A549 (cell line): ENCODE results near the gene ELF5. TPM values are rescaled to one million over a fixed set of nuclear protein-coding genes. Genes with fewer than 3 reads are reported as not detected.
A peak's percentile ranks its signal among the peaks of the same experiment; 100 is the strongest.

Source experiments
- ATAC-seq, 2 experiments: fragments of 200-7000 bp in 1 of 2; fragments of >200 bp in 1 of 2; cut with Nextera tagmentation in 1 of 2; cut with Tn5 transposase in 1 of 2; 3 replicates each; pipeline versions ENCODE4 v1.8.0 to v1.9.1; 2018 to 2020; ENCODE audit warnings: mild to moderate bottlenecking in 1 of 2, moderate library complexity in 1 of 2
- CTCF ChIA-PET: fragments of 300-600 bp; sonication (Branson Sonifier 250); formaldehyde crosslinking; extraction: SDS; loops from one replicate; lab custom pipeline; 2021; ENCODE audit warnings: antibody characterized with exemption, inconsistent platforms; lab: Yijun Ruan, JAX
- POLR2A ChIA-PET: fragments of 350-600 bp; formaldehyde crosslinking; extraction: SDS; loops from one replicate; lab custom pipeline; 2021; ENCODE audit warnings: antibody characterized with exemption, inconsistent platforms; lab: Yijun Ruan, JAX
- DNase-seq, 2 experiments: peaks; one replicate each; pipeline versions ENCODE4 v3.0.0 to v3.0.0-alpha.2; 2011 to 2016; ENCODE audit warnings: low read depth in 1 of 2, low spot score in 1 of 2
- FAIRE-seq: peaks from 2 replicates; lab custom pipeline; 2011; peaks lifted over from hg19 to GRCh38; lab: Jason Lieb, UNC
- H3K27ac ChIP-seq, 2 experiments: fragments of >200 bp; sonication (Bioruptor Twin); formaldehyde crosslinking; 3 replicates each; pipeline ENCODE4 v1.5.1; 2016 to 2017
- H3K4me1 ChIP-seq: fragments of >200 bp; sonication (Bioruptor Twin); formaldehyde crosslinking; 3 replicates; pipeline ENCODE4 v1.6.1; 2016
- H3K4me2 ChIP-seq: fragments of >200 bp; sonication (Bioruptor Twin); formaldehyde crosslinking; 3 replicates; pipeline ENCODE4 v1.6.1; 2016
- H3K4me3 ChIP-seq: fragments of >200 bp; sonication (Bioruptor Twin); formaldehyde crosslinking; 3 replicates; pipeline ENCODE4 v1.5.1; 2016
- H3K9me3 ChIP-seq: fragments of >200 bp; sonication (Bioruptor Twin); formaldehyde crosslinking; 3 replicates; pipeline ENCODE4 v1.6.1; 2016
- CBX2 ChIP-seq: fragments of 200-600 bp; sonication (generic); IDR thresholded peaks from 2 replicates; pipeline ENCODE4 v1.6.1; 2016; ENCODE audit warnings: low read depth, mild to moderate bottlenecking, borderline replicate concordance
- CBX8 ChIP-seq: fragments of 200-600 bp; sonication (generic); IDR thresholded peaks from 2 replicates; pipeline ENCODE4 v1.6.1; 2016
- CEBPB ChIP-seq, 2 experiments: fragments of >200 bp in 1 of 2; sonication (Bioruptor Twin) in 1 of 2; formaldehyde crosslinking in 1 of 2; IDR thresholded peaks; 2 replicates each; pipeline ENCODE4 v1.6.1; 2012 to 2016
- EP300 ChIP-seq, 2 experiments: fragments of >200 bp; sonication (Bioruptor Twin); formaldehyde crosslinking; IDR thresholded peaks; 2 replicates in 1 of 2; 3 replicates in 1 of 2; pipeline ENCODE4 v1.6.1; 2016 to 2017
- FOSL2 ChIP-seq, 2 experiments: fragments of 450-650 bp in 1 of 2; fragments of >200 bp in 1 of 2; sonication (Bioruptor Twin) in 1 of 2; formaldehyde crosslinking; IDR thresholded peaks; 2 replicates each; pipeline versions ENCODE4 v1.5.0 to v1.6.1; 2016 to 2020; ENCODE audit warnings: mild to moderate bottlenecking in 1 of 2, moderate library complexity in 1 of 2
- FOXS1 ChIP-seq: fragments of 250-450 bp; sonication (Bioruptor Pico); IDR thresholded peaks from 2 replicates; pipeline ENCODE4 v1.5.0; 2020; ENCODE audit warnings: mild to moderate bottlenecking, moderate library complexity
- HMGXB4 ChIP-seq: fragments of 250-450 bp; sonication (Bioruptor Pico); IDR thresholded peaks from 2 replicates; pipeline ENCODE4 v1.5.0; 2021; ENCODE audit warnings: mild to moderate bottlenecking, moderate library complexity, borderline replicate concordance
- HOXA7 ChIP-seq: fragments of 250-450 bp; sonication (Bioruptor Pico); IDR thresholded peaks from 2 replicates; pipeline ENCODE4 v1.5.0; 2020; ENCODE audit warnings: mild to moderate bottlenecking, moderate library complexity
- HOXB13 ChIP-seq: fragments of 250-450 bp; sonication (Bioruptor Pico); IDR thresholded peaks from 2 replicates; pipeline ENCODE4 v1.5.0; 2020; ENCODE audit warnings: low read depth, mild to moderate bottlenecking, moderate library complexity
- MAFK ChIP-seq: fragments of 450-650 bp; IDR thresholded peaks from 2 replicates; pipeline ENCODE4 v1.6.1; 2014; ENCODE audit not compliant: partially characterized antibody
- MAX ChIP-seq: IDR thresholded peaks from 2 replicates; pipeline ENCODE4 v1.6.1; 2012
- NPAS2 ChIP-seq: fragments of 250-450 bp; sonication (Bioruptor Pico); IDR thresholded peaks from 2 replicates; pipeline ENCODE4 v1.8.0; 2022; ENCODE audit warnings: mild to moderate bottlenecking, moderate library complexity, borderline replicate concordance
- NR3C1 ChIP-seq: fragments of >200 bp; sonication (Bioruptor Twin); formaldehyde crosslinking; IDR thresholded peaks from 3 replicates; pipeline ENCODE4 v1.6.1; 2017
- PBX3 ChIP-seq: IDR thresholded peaks from 2 replicates; pipeline ENCODE4 v1.6.1; 2012
- PHF8 ChIP-seq: fragments of 200-600 bp; sonication (generic); IDR thresholded peaks from 2 replicates; pipeline ENCODE4 v1.6.1; 2016; ENCODE audit warnings: low read depth, mild to moderate bottlenecking, antibody characterized with exemption, moderate library complexity, borderline replicate concordance
- RAD21 ChIP-seq, 2 experiments: fragments of >200 bp in 1 of 2; sonication (Bioruptor Twin) in 1 of 2; formaldehyde crosslinking in 1 of 2; IDR thresholded peaks in 1 of 2; conservative IDR thresholded peaks in 1 of 2; 2 replicates in 1 of 2; 3 replicates in 1 of 2; pipeline ENCODE4 v1.6.1; 2012 to 2018; ENCODE audit warnings: inconsistent platforms in 1 of 2
- RCOR1 ChIP-seq: fragments of 150-350 bp; IDR thresholded peaks from 2 replicates; pipeline ENCODE4 v1.6.1; 2014; ENCODE audit warnings: antibody characterized with exemption, low read length, low read depth
- RFX5 ChIP-seq: fragments of 450-650 bp; IDR thresholded peaks from 2 replicates; pipeline ENCODE4 v1.7.1; 2014; ENCODE audit warnings: antibody characterized with exemption, mild to moderate bottlenecking, moderate library complexity
- SMC3 ChIP-seq: fragments of >200 bp; sonication (Bioruptor Twin); formaldehyde crosslinking; IDR thresholded peaks from 3 replicates; pipeline ENCODE4 v1.6.1; 2018; ENCODE audit warnings: inconsistent platforms
- TFCP2L1 ChIP-seq: fragments of 250-450 bp; sonication (Bioruptor Pico); IDR thresholded peaks from 2 replicates; pipeline ENCODE4 v1.5.0; 2021; ENCODE audit warnings: mild to moderate bottlenecking
- TP53 ChIP-seq: fragments of 250-450 bp; sonication (Bioruptor Pico); IDR thresholded peaks from 2 replicates; pipeline ENCODE4 v1.5.0; 2021; ENCODE audit warnings: mild to moderate bottlenecking, moderate library complexity
- USF2 ChIP-seq: fragments of 450-650 bp; IDR thresholded peaks from 2 replicates; pipeline ENCODE4 v1.6.1; 2014; ENCODE audit warnings: antibody characterized with exemption
- ZFP36 ChIP-seq: fragments of 450-650 bp; IDR thresholded peaks from 2 replicates; pipeline ENCODE4 v1.6.1; 2014; ENCODE audit warnings: borderline replicate concordance; ENCODE audit not compliant: partially characterized antibody
- ZSCAN20 ChIP-seq: fragments of 250-450 bp; sonication (Bioruptor Pico); IDR thresholded peaks from 2 replicates; pipeline ENCODE4 v1.8.0; 2022; ENCODE audit warnings: mild to moderate bottlenecking, moderate library complexity
- WGBS: methylation state at CpG from one replicate; pipeline ENCODE4 v1.1.6; 2017; ENCODE audit errors: missing lambda C conversion rate; 5-methylcytosine and 5-hydroxymethylcytosine counted together
- polyA plus RNA-seq, 4 experiments: library from polyadenylated mRNA; depleted of rRNA in 3 of 4; stranded (reverse); fragments of >200 nt; fragmentation: RNase III in 1 of 4; extraction: RNeasy Plus Mini Kit Qiagen cat#74134 plus additional on column Dnase treatment in 1 of 4; gene quantifications; 2 replicates in 3 of 4; 3 replicates in 1 of 4; pipeline ENCODE4 v1.2.3, GENCODE V29; 2011 to 2017

Gene ELF5
- polyA plus RNA-seq, 2 of the 4 experiments (the other 2 are of a cell fraction) = 0.04 TPM; not detected in 1

GRCh38 chr11:34501949-34502348 lies 11.6 kb downstream of the ELF5 start:
- no peak overlapping the region for H3K4me3 ChIP-seq
- FAIRE-seq = no peak
- CTCF ChIA-PET = interaction anchor here (0.6 to 10.0 kb wide), 4 partner anchors 8 to 390 kb away, joined by 3 to 89 read pairs (median 36); partner anchors contain the start of gene ELF5
- peak overlapping the region; percentile 64 to 80 for H3K27ac ChIP-seq
- H3K9me3 ChIP-seq = no peaks in the 10 kb centered on the region
- POLR2A ChIA-PET = no interaction called here
- WGBS = 66% methylated on average over 2 of the region's 2 CpGs
- TF ChIP-seq HOXA7 (CRISPR knock-in tag) (no peak), USF2 (0 out of 2 replicates have a peak, but pooled peaks have one; percentile 27)
- TF ChIP-seq, all 56 proteins: peak for 1
- Histone ChIP-seq H3K4me2 (peak overlapping the region; percentile 33), H3K4me1 (peaks cover 19% of the 10 kb centered on the region)
- DNase-seq (no peak), ATAC-seq (no peak; a peak in 1 of 6 replicates)

GRCh38 chr11:34501500-34501899 lies 12.1 kb downstream of the ELF5 start:
- DNase-seq = peak in 1 of 2 experiments; percentile 46
- no peak overlapping the region for H3K4me3 ChIP-seq
- H3K4me1 ChIP-seq = peaks cover 19% of the 10 kb centered on the region

GRCh38 chr11:34499719-34500500 lies 13.7 kb downstream of the ELF5 start:
- CTCF ChIA-PET = interaction anchor here (1.1 to 10.0 kb wide), 6 partner anchors 6 to 391 kb away, joined by 3 to 89 read pairs (median 14); partner anchors contain the start of gene ELF5
- Histone ChIP-seq H3K9me3 (no peaks in the 10 kb centered on the region), H3K4me2 (no peak overlapping the region), H3K27ac (peak overlapping the region in 1 of 2 experiments; percentile 80; a peak in 2 of 6 replicates), H3K4me1 (peaks cover 17% of the 10 kb centered on the region), H3K4me3 (no peak overlapping the region)
- DNase-seq = no peak
- no peak for ATAC-seq
- POLR2A ChIA-PET = no interaction called here
- FAIRE-seq = no peak
- TF ChIP-seq PHF8 = no peak
- TF ChIP-seq RAD21 (conservative IDR thresholded peaks at IDR 0.05 in 1 of 2, IDR thresholded peaks at IDR 0.05 in 1 of 2) = no peak
- TF ChIP-seq HMGXB4 (CRISPR knock-in tag) = no peak
- TF ChIP-seq CBX8 = no peak
- TF ChIP-seq FOSL2 (IDR thresholded peaks at IDR 0.05) = no peak
- no peak for TF ChIP-seq FOSL2 (CRISPR knock-in tag; IDR thresholded peaks at IDR 0.05)
- no peak for TF ChIP-seq PBX3
- TF ChIP-seq RFX5 = no peak
- no peak for TF ChIP-seq ZSCAN20 (CRISPR knock-in tag)
- TF ChIP-seq ZFP36 = no peak
- TF ChIP-seq TP53 (CRISPR knock-in tag) = no peak
- TF ChIP-seq SMC3 = no peak
- no peak for TF ChIP-seq MAFK
- no peak for TF ChIP-seq CBX2
- no peak for TF ChIP-seq TFCP2L1 (CRISPR knock-in tag)
- no peak for TF ChIP-seq FOXS1 (CRISPR knock-in tag)
- TF ChIP-seq NPAS2 = no peak
- TF ChIP-seq HOXB13 (CRISPR knock-in tag) = no peak
- no peak for TF ChIP-seq NR3C1
- TF ChIP-seq MAX = no peak
- TF ChIP-seq, all 56 proteins: peak for 0
- 49% methylated on average over 3 of the region's 3 CpGs for WGBS

More at GRCh38 chr11:34501500-34501899, 12.1 kb downstream of the ELF5 start:
- POLR2A ChIA-PET = no interaction called here
- CTCF ChIA-PET = interaction anchor here (0.6 to 10.0 kb wide), 4 partner anchors 7 to 891 kb away, joined by 3 to 89 read pairs (median 34); partner anchors contain the start of gene ELF5
- no peak for FAIRE-seq
- WGBS = 53% methylated on average over 4 of the region's 4 CpGs
- H3K9me3 ChIP-seq = no peaks in the 10 kb centered on the region
- ATAC-seq = peak; percentile 63 to 71; a peak in 5 of 6 replicates
- H3K4me2 ChIP-seq = peak overlapping the region; percentile 33
- H3K27ac ChIP-seq = peak overlapping the region; percentile 64 to 80
- TF ChIP-seq CEBPB (IDR thresholded peaks at IDR 0.05) (peak in 1 of 2 experiments; percentile 40; a peak in 1 of 4 replicates), EP300 (IDR thresholded peaks at IDR 0.05) (0 out of 5 replicates have a peak, but pooled peaks of 1 of the 2 experiments have one; percentile 25), RCOR1 (no peak)
